Kasumi-1 (cell line): ENCODE measurements around the gene PRAME.

ENCODE experiments used
- DNase-seq, 2 experiments: peaks; one replicate each; lab custom pipeline; 2025; lab: John Stamatoyannopoulos, UW

PRAME gene

DNA sequence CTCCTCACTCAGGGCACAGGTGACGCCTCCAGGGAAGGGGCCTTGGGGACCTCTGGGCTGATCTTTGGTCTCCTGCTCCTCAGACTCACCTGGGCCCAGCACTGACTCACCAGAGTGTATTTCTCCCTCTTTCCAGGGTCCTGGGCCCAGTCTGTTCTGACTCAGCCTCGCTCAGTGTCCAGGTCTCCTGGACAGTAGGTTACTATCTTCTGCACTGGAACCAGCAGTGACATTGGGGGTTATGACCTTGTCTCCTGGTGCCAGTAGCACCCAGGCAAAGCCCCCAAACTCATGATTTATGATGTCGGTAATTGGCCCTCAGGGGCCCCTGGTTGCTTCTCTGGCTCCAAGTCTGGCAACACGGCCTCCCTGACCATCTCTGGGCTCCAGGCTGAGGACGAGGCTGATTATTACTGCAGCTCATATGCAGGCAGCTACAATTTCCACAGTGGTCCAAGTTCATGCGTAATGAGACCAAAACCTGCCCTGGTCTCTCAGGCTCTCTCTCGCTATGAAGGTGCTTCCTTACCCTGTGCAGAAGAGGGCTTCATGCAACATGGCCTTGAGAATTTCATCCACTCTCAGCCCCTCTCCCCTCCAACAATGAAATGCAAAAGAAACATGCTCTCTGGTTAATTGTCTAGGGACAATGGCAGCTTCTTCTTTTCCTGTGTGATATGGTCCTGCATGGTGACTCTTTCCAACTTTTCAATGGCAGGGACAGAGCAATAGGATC is 21.0 kb upstream of the PRAME start:
- DNase-seq, result no peak

DNA sequence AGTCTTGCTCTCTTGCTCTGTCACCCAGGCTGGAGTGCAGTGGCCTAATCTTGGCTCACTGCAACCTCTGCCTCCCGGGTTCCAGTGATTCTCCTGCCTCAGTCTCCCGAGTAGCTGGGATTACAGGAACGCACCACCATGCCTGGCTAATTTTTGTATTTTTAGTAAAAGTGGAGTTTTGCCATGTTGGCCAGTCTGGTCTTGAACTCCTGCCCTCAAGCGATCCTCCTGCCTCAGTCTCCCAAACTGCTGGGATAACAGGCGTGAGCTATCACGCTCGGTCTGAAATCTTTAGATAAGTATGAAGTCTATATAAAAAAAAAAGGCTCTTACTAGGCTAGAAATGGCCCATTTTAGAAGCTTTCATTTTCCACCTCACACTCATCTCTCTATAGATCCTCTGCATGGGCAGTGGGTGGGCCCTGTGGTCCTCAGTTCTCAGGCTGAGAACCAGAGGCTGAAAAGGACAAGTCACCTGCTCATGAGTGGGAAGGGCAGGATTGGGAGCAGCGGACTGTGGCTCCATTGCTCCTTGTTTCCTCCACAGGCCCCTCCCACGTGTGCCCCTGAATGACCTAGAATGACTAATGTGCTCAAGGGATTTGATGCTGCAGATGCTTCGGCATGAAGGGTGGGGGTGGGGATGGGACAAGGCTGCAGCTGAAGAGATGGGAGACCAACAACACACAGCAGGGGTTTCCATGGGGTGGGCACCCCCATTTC is 19.8 kb upstream of the PRAME start:
- DNase-seq, result no peak

DNA sequence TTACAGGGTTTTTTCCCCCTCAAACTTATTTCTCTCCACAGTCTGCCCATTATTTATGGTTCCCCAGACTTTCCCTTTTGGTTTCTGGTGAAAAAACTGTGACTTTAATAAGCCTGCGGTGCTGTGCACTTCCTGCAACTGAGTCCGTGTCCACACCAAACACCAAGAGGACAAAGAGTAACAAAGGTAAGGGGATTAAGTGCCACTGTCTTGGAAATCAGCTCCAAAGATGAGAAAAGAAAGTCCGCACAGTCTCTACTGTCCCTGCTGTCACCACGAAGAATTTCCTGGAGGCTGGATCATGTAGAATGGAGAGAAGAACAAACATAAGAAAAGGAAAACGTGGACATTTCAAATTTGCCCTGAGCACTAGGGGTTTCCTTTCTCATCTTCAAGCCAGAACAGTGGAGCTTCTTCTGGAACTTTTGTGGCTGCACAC is 17.9 kb upstream of the PRAME start:
- DNase-seq, result no peak

DNA sequence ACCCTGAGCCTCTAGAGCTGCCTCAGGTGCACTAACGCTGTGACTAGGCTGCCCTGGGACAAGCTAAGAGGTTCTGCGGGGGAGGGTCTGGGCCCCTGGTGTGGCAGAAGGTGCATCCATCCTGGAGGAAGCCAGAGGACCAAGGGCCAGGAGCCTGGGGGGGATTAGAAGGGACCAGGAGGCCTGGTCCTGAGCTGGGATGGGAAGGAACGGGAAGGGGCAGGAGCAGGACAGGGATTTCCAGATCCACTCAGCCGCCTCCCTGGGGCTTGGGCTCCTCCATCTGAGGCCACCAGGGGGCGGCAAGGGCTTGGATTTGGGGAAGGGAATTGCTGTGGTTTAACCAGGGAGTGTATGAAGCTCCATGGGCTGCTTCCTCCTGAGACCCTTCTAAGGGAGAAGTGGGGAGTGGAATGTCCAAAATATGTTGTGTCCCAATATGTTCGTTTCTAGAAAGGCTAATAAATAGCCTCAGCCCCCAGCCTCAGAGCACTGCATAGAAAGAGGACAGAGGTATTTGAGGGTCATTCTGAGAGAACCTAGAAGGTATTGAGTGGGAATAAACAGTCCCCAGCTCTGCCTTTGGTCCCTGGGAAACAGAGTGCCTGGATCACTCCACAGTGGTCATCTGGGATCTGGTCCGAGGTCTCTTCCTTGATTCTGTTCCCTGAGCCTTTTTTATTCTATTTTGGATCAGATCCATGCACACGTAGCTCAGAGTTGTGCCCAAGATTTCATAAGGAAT is 17.4 kb upstream of the PRAME start:
- peak; percentile 38 to 48 for DNase-seq

DNA sequence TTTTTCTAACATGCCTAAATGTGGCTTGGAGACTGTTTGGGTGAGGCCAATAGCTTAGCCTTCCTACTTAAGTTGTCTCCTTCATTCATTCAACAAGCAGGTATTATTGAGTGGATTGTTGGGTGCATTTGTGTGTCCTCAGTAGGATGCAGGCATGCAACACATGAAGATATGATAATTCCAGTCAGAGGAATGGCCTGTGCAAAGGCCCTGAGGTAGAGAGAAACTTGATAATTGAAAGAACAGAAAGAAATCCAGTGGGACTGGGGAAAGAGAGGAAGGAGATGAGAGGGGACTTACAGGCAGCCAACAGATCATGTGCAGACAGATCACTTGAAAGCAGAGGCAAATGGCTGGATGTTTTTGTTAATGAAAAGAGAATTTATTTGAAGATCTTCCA is 15.3 kb upstream of the PRAME start:
- no peak for DNase-seq

DNA sequence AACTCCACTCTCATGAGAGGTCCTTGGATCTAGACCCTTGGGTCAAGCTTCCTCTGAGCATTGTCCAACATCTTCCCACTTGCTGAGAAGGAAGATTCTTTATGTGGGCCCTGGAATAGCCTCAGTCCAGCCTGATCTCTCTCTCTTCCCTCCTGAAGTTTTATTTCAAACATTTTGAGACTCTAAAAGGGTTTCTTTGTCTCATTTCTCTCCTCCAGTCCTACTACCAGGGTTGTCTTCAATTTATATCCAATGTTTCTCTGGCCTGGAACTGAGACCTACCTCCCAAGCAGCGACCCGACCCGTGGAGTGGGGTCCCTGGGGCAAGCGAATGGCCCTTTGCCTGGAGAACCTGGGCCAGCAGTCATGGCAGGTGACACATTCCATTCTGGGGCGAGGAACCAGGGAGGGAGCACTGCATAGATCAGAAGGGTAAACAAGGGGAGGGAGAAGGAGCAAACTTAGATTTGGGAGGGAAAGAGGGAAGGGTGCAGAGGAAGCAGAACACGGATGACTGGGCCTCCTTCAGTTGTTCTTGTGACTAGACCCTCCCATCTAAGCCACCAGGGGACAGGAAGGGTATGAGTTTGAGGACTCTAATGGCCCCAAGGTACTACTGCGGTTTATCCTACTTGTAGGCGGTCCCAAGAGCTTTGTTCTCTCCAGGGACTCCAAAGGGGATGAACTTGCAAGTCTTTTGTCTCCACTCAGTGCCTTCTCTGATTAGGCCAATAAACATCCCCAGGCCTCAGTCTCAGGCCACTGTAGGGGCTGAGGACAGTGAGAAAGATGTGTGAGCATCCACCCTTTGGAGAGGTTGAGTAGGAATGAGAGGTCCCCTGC is 14.2 kb upstream of the PRAME start:
- no peak for DNase-seq

DNA sequence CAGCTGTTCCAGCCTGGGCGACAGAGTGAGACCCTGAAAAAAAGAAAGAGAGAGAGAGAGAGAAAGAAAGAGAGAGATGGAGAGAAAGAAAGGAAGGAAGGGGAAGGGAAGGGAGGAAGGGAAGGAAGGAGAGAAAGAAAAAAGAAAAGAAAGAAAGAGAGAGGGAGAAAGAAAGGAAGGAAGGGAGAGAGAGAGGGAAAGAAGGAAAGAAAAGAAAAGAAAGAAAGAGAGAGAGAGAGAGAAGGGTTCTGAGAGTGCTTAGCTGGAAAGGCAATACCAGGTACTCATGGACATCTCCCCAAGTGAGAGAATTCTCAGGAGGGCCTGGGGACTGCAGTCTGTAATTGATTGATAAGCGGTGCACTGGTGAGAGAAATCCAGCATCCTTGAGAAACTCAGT is 12.8 kb upstream of the PRAME start:
- no peak for DNase-seq

DNA sequence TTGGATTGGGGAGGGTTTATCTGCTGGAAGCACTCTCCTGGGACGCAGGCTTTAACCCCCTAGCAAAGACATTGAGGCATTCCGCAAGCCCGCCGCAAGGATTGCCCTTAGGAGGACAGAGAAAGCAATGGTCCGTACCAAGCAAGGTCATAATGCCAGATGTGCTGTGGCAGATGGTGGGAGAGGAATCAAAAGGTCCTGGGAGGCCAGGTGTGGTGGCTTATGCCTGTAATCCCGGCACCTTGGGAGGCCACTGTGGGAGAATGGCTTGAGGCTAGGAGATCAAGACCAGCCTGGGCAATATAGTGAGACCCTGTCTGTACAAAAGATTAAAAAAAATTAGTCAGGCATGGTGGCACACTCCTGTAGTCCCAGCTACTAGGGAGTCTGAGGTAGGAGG is 12.4 kb upstream of the PRAME start:
- DNase-seq, result no peak

DNA sequence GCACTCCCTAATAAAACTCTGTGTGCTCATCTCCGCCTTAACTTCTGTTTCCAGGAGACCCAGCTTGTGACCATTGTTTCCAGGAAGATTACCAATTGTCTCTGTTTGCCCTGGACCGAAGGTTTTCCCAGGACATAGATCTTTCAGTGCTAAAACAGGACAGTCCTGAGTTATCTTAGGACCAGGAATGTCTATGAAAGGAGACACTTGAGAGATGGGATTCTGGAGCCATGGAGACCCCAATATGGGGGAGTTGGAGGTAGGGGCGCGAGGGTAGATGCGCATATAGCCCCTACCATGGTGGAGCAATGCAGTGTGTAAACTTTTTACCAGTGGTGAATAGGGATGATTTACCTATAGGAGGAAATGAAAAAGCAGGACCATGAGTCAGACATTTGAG is 10.2 kb upstream of the PRAME start:
- DNase-seq, result no peak

DNA sequence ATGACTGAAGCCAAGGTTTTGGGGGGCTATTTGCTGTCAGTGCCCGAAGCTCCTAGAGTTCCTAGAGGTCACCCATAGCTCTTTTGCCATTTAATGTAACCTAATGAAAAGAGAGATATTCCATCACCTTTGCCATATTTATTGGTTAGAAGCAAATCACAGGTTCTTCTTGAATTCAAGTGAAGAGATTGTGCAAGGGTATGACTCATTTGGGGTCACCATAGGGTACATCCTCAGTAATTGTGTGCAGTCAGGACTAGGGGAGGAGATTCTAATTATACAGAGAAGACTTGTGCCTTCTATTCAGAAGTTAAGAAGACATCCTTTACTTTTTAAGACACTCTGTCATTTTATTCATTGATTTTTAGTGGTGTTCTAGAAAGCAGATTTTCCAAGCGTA is 6.9 kb upstream of the PRAME start:
- no peak for DNase-seq

DNA sequence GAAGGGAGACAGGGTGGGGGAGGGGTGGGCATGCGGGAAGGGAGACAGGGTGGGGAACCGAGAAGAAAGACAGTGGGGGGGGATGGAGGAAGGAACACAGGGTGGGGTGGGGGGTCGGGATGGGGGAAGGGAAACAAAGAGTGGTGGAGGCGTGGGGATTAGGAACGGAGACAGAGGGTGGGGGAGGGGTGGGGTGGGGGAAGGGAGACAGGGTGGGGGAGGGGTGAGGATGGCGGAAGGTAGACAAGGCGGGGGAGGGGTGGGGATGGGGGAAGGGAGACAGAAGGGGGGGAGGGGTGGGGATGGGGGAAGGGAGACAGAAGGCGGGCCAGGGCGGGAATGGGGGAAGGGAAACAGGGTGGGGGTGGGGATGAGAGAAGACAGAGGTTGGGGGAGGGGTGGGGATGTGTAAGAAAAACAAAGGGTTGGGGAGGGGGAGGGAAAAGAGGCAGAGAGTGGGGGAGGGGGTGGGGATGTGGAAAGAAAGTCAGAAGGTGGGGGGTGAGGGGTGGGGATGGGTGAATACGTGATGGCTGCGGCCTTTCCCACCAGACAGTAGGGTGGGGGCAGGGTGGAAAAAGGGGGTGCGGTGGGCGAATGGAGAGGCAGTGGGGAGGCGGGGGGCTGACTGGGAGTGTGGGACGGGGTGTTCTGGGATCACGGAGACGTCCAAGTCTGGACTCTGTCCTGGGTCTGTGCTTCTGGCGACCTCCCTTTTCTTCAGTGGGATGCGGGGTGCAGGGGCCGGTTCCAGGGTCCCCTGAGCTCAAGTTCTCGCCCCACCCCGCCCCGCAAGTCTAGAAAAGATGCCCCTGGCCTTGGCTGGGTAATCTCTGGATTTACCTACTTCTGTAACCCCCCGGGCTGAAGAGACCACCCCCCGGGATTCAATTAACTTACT is 744 bp downstream of the PRAME start:
- DNase-seq, result no peak

DNA sequence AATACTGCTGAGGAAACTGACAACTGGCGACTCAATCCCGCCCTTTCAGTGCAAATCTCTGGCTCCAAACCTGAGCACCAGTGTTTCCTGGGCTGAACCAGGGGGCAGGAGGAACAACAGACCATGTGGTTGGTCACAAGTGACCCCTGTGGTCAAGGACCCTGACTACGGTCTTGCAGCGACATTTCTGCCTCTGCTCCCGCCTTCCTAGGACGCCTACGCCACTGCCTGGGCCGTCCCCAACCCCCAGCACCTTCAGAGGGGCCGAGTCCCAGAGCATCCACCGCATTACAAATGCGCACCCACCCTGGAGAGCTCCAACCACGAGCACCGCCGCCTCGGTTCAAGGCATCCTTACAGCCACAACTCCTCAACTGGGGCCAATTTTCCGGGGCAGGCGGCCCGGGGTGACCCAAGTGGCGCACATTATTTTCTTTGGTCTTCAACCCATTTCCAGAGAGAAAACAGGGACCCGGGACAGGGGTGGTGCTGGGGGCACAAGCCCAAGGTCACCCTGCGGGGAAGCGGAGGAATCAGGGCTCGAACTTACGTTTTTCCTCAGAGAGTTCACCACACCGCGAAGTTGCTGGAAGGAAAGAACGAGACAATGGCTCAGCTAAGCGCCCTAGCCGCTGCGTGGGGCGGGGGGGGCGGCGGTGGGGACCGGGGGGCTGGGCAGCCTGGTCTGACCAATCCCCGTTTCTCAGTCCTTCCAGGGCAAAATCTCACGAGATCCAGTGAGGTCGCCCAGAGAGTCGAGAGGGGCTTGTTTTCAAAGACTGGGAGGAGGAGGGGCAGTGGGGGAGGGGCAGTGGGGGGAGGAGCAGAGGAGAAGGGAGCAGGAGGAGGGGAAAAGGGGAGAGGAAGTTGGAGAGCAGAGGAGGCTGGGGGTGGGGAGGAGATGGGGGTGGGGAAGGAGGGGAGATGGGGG is 1.8 kb downstream of the PRAME start:
- no peak for DNase-seq

DNA sequence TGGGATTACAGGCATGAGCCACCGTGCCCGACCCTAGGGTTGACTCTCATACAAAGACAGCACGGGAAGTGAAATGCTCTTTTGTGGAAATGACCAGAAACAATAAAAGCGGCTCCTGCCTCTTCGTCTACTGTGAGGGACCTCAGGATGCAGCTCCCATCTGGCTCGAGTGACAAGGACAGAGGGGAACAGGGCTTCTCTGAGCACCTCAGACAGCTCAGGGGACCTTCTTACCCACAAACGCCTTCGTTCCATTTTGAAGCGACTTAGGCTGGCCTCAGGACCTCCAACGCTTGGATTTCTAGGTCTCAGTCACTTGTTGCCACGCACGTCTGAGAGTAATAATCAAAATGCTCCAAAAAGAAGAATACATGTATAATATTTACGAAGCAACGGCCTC is 2.5 kb downstream of the PRAME start:
- DNase-seq, result no peak

DNA sequence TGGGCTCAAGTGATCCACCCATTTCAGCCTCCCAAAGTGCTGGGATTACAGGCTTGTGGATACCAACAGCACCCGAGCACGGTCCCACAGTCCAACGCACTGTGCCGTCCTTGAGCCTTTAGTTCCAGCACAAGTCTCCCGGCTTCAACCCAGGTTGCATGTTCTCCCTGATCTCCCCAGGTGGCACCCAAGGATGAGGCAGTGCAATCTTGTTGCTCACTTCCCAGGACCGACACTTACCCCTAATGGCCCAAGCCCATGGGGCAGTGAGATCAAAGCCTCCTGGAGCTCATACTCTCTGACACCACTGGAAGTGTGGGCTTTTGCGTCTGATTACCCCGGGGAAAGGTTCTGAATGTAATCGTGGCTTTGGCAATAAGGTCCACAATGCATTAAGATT is 3.5 kb downstream of the PRAME start:
- no peak for DNase-seq

DNA sequence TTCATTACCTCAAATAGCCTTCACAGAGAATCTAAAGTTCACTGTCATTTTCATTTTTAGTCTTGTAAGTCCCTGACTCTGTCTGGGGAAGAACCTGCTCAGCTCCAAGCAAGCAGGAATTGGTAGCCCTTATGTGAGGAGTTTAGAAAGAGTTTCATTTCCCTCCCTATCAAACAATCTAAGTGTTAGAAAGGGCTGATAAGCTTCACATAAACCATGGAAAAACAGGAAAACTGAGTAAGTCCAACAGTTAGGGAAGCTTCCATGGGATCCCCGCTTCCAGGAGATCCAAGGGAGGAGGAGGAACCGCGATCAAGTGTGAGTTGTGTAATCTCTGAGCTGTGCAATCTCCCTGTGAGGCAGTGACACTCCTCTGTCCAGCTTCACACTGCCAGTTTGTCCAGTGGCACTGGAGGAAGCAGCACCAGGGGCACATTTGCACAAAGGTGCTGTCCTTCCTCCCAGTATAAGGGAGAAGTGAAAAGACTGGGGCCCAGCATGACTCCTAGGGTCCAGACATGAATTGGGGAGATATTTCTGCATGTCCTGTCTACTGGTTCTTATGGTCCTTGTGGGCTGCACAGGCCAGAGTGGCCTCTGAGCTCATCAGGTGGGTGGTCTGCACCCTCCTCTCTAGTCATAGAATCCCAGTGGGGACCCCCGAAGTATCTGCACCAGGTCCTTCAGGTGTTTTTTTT is 4.3 kb downstream of the PRAME start:
- no peak for DNase-seq

DNA sequence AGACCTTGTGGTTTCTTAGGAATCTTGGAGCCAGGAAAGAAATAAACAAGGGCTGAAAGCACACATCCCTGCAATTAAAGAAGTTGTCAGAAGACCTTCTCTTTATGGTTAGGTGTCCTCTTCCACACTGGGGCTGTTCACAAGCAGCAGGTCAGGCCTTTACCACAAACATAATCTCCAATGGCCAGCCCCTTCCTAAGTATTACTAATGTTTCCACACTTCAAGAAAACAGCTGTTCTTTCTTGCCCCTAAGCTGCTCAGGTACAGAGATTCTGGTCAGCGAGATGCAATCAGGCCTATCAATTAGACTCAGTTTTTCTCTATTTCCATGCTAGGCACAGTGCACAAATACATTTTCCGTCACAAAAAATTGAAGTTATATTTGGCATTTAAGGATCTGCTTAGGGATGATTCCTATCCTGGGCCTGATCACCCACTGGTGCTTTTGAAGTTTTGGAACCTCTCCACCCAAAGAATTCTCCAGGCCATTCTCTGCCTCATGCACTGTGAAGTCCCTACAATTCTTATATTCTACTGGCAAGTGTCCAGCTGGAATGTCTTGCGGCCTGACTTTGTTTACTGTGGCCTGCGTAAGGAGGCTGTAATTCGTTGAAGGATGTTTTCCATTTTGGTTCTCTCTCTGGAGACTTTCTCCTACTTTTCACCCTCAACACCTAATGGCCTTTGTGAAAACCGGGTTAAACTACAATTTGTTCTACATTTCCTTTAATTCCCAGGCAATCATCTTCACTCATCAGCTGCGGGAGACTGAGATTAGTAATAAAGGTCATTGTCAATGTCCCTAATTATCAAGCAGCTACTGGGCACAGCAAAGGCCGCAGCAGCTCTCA is 5.1 kb downstream of the PRAME start:
- no peak for DNase-seq

DNA sequence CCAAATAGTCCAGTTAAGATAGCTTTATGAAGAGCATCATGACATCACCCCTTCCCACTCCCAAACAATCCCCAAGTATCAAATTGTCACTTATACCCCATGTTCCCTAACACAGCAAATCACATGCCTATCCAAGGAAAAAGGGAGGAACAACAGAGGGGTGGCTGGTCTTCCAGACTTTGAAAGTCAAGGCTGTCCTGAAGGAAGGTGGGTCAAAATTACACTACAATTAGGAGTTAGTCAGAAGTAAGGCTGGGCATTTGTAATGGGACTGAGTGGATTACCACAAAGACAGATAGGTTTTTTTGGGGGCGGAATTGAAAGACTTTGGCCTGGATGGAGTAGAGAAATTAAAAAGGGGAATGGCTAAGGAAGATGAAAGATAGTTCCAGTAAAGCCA is 5.9 kb downstream of the PRAME start:
- no peak for DNase-seq

DNA sequence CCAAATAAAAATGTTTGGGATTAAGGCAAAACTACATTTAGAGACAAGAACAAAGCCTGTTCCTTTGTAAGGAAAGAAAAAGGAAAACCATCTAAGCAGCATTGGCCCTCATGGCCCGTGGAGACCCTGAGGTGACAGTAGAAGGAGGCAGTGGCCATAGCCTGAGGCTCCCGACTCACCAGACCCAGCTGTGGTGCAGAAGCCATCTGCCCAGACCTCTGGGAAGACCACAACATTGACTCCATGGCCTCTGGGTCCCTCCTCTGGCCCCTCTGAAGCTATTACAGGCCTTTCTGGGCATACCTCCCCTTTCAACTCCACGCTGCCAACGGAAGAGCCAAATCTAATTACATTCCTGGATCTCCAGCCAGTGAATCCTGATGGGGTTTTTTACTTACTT is 6.4 kb downstream of the PRAME start:
- DNase-seq, result no peak
